Trophoblast cell (in vitro differentiated cells and primary cell): ENCODE results near the gene FAM241B.

Source experiments
- DNase-seq, 2 donors: peaks; one replicate each; pipeline ENCODE4 v3.0.0-alpha.2; 2016
- H2AFZ ChIP-seq: 2 replicates; pipeline ENCODE4 v1.6.1; 2013; ENCODE audit warnings: low read length, moderate library complexity, mild to moderate bottlenecking; ENCODE audit not compliant: insufficient read depth, poor library complexity
- H2AK5ac ChIP-seq: 2 replicates; pipeline ENCODE4 v1.6.1; 2013; ENCODE audit warnings: mild to moderate bottlenecking, low read length
- H2BK120ac ChIP-seq: 2 replicates; pipeline ENCODE4 v1.6.1; 2013; ENCODE audit warnings: low read length, mild to moderate bottlenecking, moderate library complexity; ENCODE audit not compliant: insufficient read depth, poor library complexity
- H2BK12ac ChIP-seq: 2 replicates; pipeline ENCODE4 v1.6.1; 2013; ENCODE audit warnings: mild to moderate bottlenecking, low read length, moderate library complexity
- H2BK5ac ChIP-seq: 2 replicates; pipeline ENCODE4 v1.6.1; 2013; ENCODE audit warnings: low read length, low read depth, moderate library complexity, mild to moderate bottlenecking; ENCODE audit not compliant: poor library complexity
- H3K14ac ChIP-seq: 2 replicates; pipeline ENCODE4 v1.6.1; 2013; ENCODE audit warnings: mild to moderate bottlenecking, low read length
- H3K18ac ChIP-seq: 2 replicates; pipeline ENCODE4 v1.6.1; 2013; ENCODE audit warnings: mild to moderate bottlenecking, low read length
- H3K23ac ChIP-seq: 2 replicates; pipeline ENCODE4 v1.6.1; 2013; ENCODE audit warnings: low read length
- H3K27ac ChIP-seq: 2 replicates; pipeline ENCODE4 v1.5.1; 2013; ENCODE audit warnings: low read depth, mild to moderate bottlenecking, inconsistent platforms, low read length, moderate library complexity
- H3K27me3 ChIP-seq: 2 replicates; pipeline ENCODE4 v1.6.1; 2013; ENCODE audit warnings: inconsistent platforms, mild to moderate bottlenecking, low read length, moderate library complexity; ENCODE audit not compliant: insufficient read depth
- H3K36me3 ChIP-seq, 2 experiments: 1 replicate in 1 of 2; 2 replicates in 1 of 2; pipeline ENCODE4 v1.6.1; 2013; ENCODE audit warnings: low read length in 2 of 2, mild to moderate bottlenecking in 2 of 2, moderate library complexity in 1 of 2; ENCODE audit not compliant: insufficient read depth in 2 of 2, control insufficient read depth in 1 of 2
- H3K4ac ChIP-seq: 2 replicates; pipeline ENCODE4 v1.6.1; 2013; ENCODE audit warnings: low read depth, mild to moderate bottlenecking, low read length, moderate library complexity
- H3K4me1 ChIP-seq, 2 experiments: 1 replicate in 1 of 2; 2 replicates in 1 of 2; pipeline ENCODE4 v1.6.1; 2013; ENCODE audit warnings: low read length in 2 of 2, mild to moderate bottlenecking in 2 of 2, moderate library complexity in 1 of 2; ENCODE audit not compliant: insufficient read depth in 2 of 2, control insufficient read depth in 1 of 2
- H3K4me2 ChIP-seq: 2 replicates; pipeline ENCODE4 v1.6.1; 2013; ENCODE audit warnings: inconsistent platforms, mild to moderate bottlenecking, low read length, moderate library complexity
- H3K4me3 ChIP-seq: 2 replicates; pipeline ENCODE4 v1.5.1; 2013; ENCODE audit warnings: mild to moderate bottlenecking, low read depth, low read length, inconsistent platforms
- H3K79me1 ChIP-seq: one replicate; pipeline ENCODE4 v1.6.1; 2013; ENCODE audit warnings: low read length
- H3K79me2 ChIP-seq: 2 replicates; pipeline ENCODE4 v1.6.1; 2013; ENCODE audit warnings: low read length, mild to moderate bottlenecking; ENCODE audit not compliant: control insufficient read depth, insufficient read depth, poor library complexity
- H3K9ac ChIP-seq: 2 replicates; pipeline ENCODE4 v1.6.1; 2013; ENCODE audit warnings: mild to moderate bottlenecking, low read length
- H3K9me3 ChIP-seq: 2 replicates; pipeline ENCODE4 v1.6.1; 2013; ENCODE audit warnings: low read depth, mild to moderate bottlenecking, control low read depth, inconsistent platforms, low read length; ENCODE audit not compliant: insufficient read depth
- H4K12ac ChIP-seq: 2 replicates; pipeline ENCODE4 v1.6.1; 2013; ENCODE audit warnings: low read depth, mild to moderate bottlenecking, low read length, moderate library complexity
- H4K8ac ChIP-seq: 2 replicates; pipeline ENCODE4 v1.6.1; 2013; ENCODE audit warnings: low read depth, mild to moderate bottlenecking, low read length, moderate library complexity
- H4K91ac ChIP-seq: one replicate; pipeline ENCODE4 v1.6.1; 2013; ENCODE audit warnings: low read depth, mild to moderate bottlenecking, low read length, moderate library complexity
- WGBS: extraction: QIAGEN DNeasy Blood & Tissue Kit; methylation state at CpG from one replicate; pipeline ENCODE4 v1.1.7; 2013; ENCODE audit warnings: missing lambda C conversion rate; ENCODE audit not compliant: insufficient read length, insufficient coverage; ENCODE audit errors: extremely low coverage; 5-methylcytosine and 5-hydroxymethylcytosine counted together

Gene FAM241B

GRCh38 chr10:69620625-69621024, 9.4 kb upstream of the FAM241B start:
- Histone ChIP-seq H3K4me3 (no peak overlapping the region), H3K4me2 (no peak overlapping the region), H3K18ac (no peak overlapping the region), H3K27me3 (no peaks in the 10 kb centered on the region), H2BK12ac (no peak overlapping the region), H3K4ac (no peak overlapping the region), H3K23ac (no peak overlapping the region), H4K91ac (no peak overlapping the region), H3K14ac (no peak overlapping the region), H4K8ac (no peak overlapping the region), H3K9me3 (no peaks in the 10 kb centered on the region), H2BK120ac (no peak overlapping the region), H3K36me3 (no peaks in the 10 kb centered on the region), H3K9ac (no peak overlapping the region), H3K79me2 (no peaks in the 10 kb centered on the region), H3K4me1 (no peaks in the 10 kb centered on the region), H4K12ac (no peak overlapping the region), H3K79me1 (no peaks in the 10 kb centered on the region), H3K27ac (no peak overlapping the region), H2BK5ac (no peak overlapping the region), H2AK5ac (no peak overlapping the region), H2AFZ (no peak overlapping the region)
- WGBS, result no CpG with 5 or more reads among the region's 5 CpGs
- DNase-seq, result no peak

- Histone ChIP-seq H2BK5ac (no peak overlapping the region), H4K8ac (no peak overlapping the region), H3K9ac (no peak overlapping the region), H4K91ac (no peak overlapping the region), H3K4me3 (no peak overlapping the region), H3K4me1 (no peaks in the 10 kb centered on the region), H3K27me3 (no peaks in the 10 kb centered on the region), H4K12ac (no peak overlapping the region), H3K4me2 (no peak overlapping the region), H2AFZ (no peak overlapping the region), H2BK120ac (no peak overlapping the region), H2BK12ac (no peak overlapping the region), H3K27ac (no peak overlapping the region), H3K79me2 (no peaks in the 10 kb centered on the region), H3K36me3 (no peaks in the 10 kb centered on the region), H2AK5ac (no peak overlapping the region), H3K4ac (no peak overlapping the region), H3K14ac (no peak overlapping the region), H3K9me3 (no peaks in the 10 kb centered on the region), H3K18ac (no peak overlapping the region), H3K79me1 (no peaks in the 10 kb centered on the region), H3K23ac (no peak overlapping the region)
- no CpG with 5 or more reads among the region's 2 CpGs for WGBS
- DNase-seq, result no peak
Measured at GRCh38 chr10:69624245-69624786, 5.7 kb upstream of the FAM241B start.

- H2BK120ac ChIP-seq, result no peak overlapping the region
- H3K27me3 ChIP-seq, result no peaks in the 10 kb centered on the region
- no peak overlapping the region for H3K14ac ChIP-seq
- no peak overlapping the region for H2BK5ac ChIP-seq
- H3K4me3 ChIP-seq, result no peak overlapping the region
- no peak overlapping the region for H3K4ac ChIP-seq
- H3K9ac ChIP-seq, result no peak overlapping the region
- peaks cover 9% of the 10 kb centered on the region for H3K79me1 ChIP-seq
- H3K27ac ChIP-seq, result no peak overlapping the region
- H3K4me2 ChIP-seq, result no peak overlapping the region
- no peak overlapping the region for H3K23ac ChIP-seq
- H4K12ac ChIP-seq, result no peak overlapping the region
- H4K8ac ChIP-seq, result no peak overlapping the region
- DNase-seq, result no peak
- H3K36me3 ChIP-seq, result no peaks in the 10 kb centered on the region
- H2AK5ac ChIP-seq, result no peak overlapping the region
- no peak overlapping the region for H3K18ac ChIP-seq
- no peak overlapping the region for H2BK12ac ChIP-seq
- peaks cover 9 to 10% of the 10 kb centered on the region in 2 experiments for H3K4me1 ChIP-seq
- peaks cover 6% of the 10 kb centered on the region for H3K79me2 ChIP-seq
- no peak overlapping the region for H4K91ac ChIP-seq
- no peak overlapping the region for H2AFZ ChIP-seq
- H3K9me3 ChIP-seq, result peaks cover 3% of the 10 kb centered on the region
Measured at GRCh38 chr10:69626826-69627225, 3.2 kb upstream of the FAM241B start.

DNA sequence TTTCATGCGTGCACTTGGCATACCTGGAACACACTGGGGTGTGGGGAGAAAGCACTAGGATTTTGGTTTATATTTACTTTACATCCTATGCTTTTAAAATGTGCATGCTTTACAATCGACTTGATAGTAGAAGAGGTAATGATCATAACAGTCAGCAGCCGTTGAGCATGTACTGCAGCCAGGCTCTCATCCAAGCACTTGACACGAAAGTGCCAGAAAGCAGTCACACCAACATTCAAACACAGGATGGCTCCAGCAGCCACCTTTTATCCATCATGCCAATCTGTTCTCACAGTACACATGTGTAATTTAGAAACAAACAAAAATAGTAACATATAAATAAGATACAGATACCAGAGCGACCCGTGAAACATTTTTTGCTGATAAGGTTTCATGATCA, 1.2 kb upstream of the FAM241B start:
- Histone ChIP-seq H2AK5ac (no peak overlapping the region), H3K4ac (no peak overlapping the region), H4K91ac (no peak overlapping the region), H3K9ac (no peak overlapping the region), H3K4me2 (no peak overlapping the region), H3K18ac (no peak overlapping the region), H3K4me1 (peaks cover 9 to 10% of the 10 kb centered on the region in 2 experiments), H3K9me3 (peaks cover 3% of the 10 kb centered on the region), H3K27me3 (no peaks in the 10 kb centered on the region), H2AFZ (no peak overlapping the region), H3K23ac (no peak overlapping the region), H2BK12ac (no peak overlapping the region), H4K12ac (no peak overlapping the region), H3K4me3 (no peak overlapping the region), H3K79me2 (peaks cover 6% of the 10 kb centered on the region), H3K36me3 (peaks cover 13 to 16% of the 10 kb centered on the region in 2 experiments), H3K27ac (no peak overlapping the region), H3K79me1 (peaks cover 9% of the 10 kb centered on the region), H2BK5ac (no peak overlapping the region), H4K8ac (no peak overlapping the region), H3K14ac (no peak overlapping the region), H2BK120ac (no peak overlapping the region)
- DNase-seq, result no peak
- no CpG with 5 or more reads among the region's 6 CpGs for WGBS
